Spleen (tissue), 11 donors: ENCODE results near the gene ENOX1. TPM values are rescaled to one million over a fixed set of nuclear protein-coding genes. Genes with fewer than 3 reads are reported as not detected.

Experiments used
- DNase-seq: peaks from one replicate; pipeline ENCODE4 v3.0.0-alpha.2; 2020
- H3K27ac ChIP-seq, 8 donors: fragments of 200-600 bp; sonication (generic) in 7 of 8; 1 replicate in 4 of 8; 2 replicates in 4 of 8; pipeline versions ENCODE4 v1.5.0 to v1.8.0; 2016 to 2021; ENCODE audit warnings: inconsistent platforms in 4 of 8, mild to moderate bottlenecking in 4 of 8, moderate library complexity in 1 of 8
- H3K27me3 ChIP-seq, 7 donors: fragments of 200-600 bp; sonication (generic) in 6 of 7; replicated peaks in 1 of 7; 1 replicate in 4 of 7; 2 replicates in 3 of 7; pipeline versions ENCODE4 v1.5.0 to v1.8.0; 2016 to 2021; ENCODE audit warnings: inconsistent platforms in 3 of 7, mild to moderate bottlenecking in 1 of 7
- H3K36me3 ChIP-seq, 6 donors: fragments of 200-600 bp; sonication (generic) in 5 of 6; 1 replicate in 4 of 6; 2 replicates in 2 of 6; pipeline versions ENCODE4 v1.5.0 to v1.8.0; 2016 to 2021; ENCODE audit warnings: inconsistent platforms in 2 of 6
- H3K4me1 ChIP-seq, 6 donors: fragments of 200-600 bp; sonication (generic) in 5 of 6; 1 replicate in 3 of 6; 2 replicates in 3 of 6; pipeline versions ENCODE4 v1.5.0 to v1.8.0; 2016 to 2021; ENCODE audit warnings: inconsistent platforms in 3 of 6
- H3K4me3 ChIP-seq, 8 donors: fragments of 200-600 bp; sonication (generic) in 7 of 8; 1 replicate in 4 of 8; 2 replicates in 4 of 8; pipeline versions ENCODE4 v1.5.0 to v1.8.0; 2016 to 2021; ENCODE audit warnings: inconsistent platforms in 4 of 8, mild to moderate bottlenecking in 4 of 8, moderate library complexity in 2 of 8
- H3K9me3 ChIP-seq, 8 donors: fragments of 200-600 bp; sonication (generic) in 7 of 8; 1 replicate in 4 of 8; 2 replicates in 4 of 8; pipeline versions ENCODE4 v1.5.0 to v1.8.0; 2016 to 2021; ENCODE audit warnings: inconsistent platforms in 4 of 8
- CTCF ChIP-seq, 11 experiments: fragments of 200-600 bp in 7 of 11; fragments of 450-650 bp in 4 of 11; sonication (generic) in 4 of 11; IDR thresholded peaks in 8 of 11; conservative IDR thresholded peaks in 3 of 11; 1 replicate in 7 of 11; 2 replicates in 4 of 11; pipeline versions ENCODE4 v1.4.0 to v1.8.0; 2016 to 2021; ENCODE audit warnings: antibody characterized with exemption in 11 of 11, inconsistent platforms in 4 of 11, mild to moderate bottlenecking in 1 of 11
- POLR2A ChIP-seq, 3 donors: fragments of 450-650 bp; IDR thresholded peaks; one replicate each; pipeline ENCODE4 v1.5.1; 2017; ENCODE audit warnings: antibody characterized with exemption in 3 of 3, mild to moderate bottlenecking in 1 of 3
- POLR2AphosphoS5 ChIP-seq, 3 donors: sonication (generic); formaldehyde crosslinking; IDR thresholded peaks; one replicate each; pipeline ENCODE4 v1.5.1; 2017; ENCODE audit warnings: antibody characterized with exemption in 3 of 3
- WGBS, 5 donors: extraction: QIAGEN DNeasy Blood & Tissue Kit in 3 of 5; methylation state at CpG; one replicate each; pipeline versions ENCODE4 v1.1.5 to v1.1.7; 2013 to 2018; 5-methylcytosine and 5-hydroxymethylcytosine counted together
- intact Hi-C: fragments of 100-400 bp; cut with DNase I; formaldehyde crosslinking; loops from one replicate; pipeline ENCODE4 v1.15.0; 2023; ENCODE audit warnings: low total_unique reads
- polyA plus RNA-seq, 3 donors: library from polyadenylated mRNA; stranded (reverse); fragments of 200-250 nt; gene quantifications; one replicate each; pipeline ENCODE4 v1.2.1, GENCODE V29; 2013
- total RNA-seq, 7 donors: library from RNA; depleted of rRNA in 3 of 7; stranded (reverse); fragments of >200 nt in 3 of 7; fragmentation: NEBNext Ultra II Directional in 4 of 7; extraction: Animal tissue kit (Norgen Biotek cat#: 25700) in 4 of 7; gene quantifications; one replicate each; pipeline versions ENCODE4 v1.1.0 to v1.2.1, GENCODE V29; 2016 to 2021
- donor health status: healthy with polysubstance abuse.
- donor health status: DM: no; HTN: no; CAD: no; lungs with moderate emphysema.
- donor health status: DM: no; HTN: no; CAD: no.
- donor health status: Bipolar disorder and iron deficiency.
- donor health status: healthy.
- donor health status: DM: no; HTN: no; CAD: no.
- donor health status: DM: yes; HTN: yes; CAD: no.

The ENOX1 gene
- total and polyA plus RNA-seq, 10 donors: 0.42 to 1.3 (median 0.54) TPM; not detected in 1

DNA sequence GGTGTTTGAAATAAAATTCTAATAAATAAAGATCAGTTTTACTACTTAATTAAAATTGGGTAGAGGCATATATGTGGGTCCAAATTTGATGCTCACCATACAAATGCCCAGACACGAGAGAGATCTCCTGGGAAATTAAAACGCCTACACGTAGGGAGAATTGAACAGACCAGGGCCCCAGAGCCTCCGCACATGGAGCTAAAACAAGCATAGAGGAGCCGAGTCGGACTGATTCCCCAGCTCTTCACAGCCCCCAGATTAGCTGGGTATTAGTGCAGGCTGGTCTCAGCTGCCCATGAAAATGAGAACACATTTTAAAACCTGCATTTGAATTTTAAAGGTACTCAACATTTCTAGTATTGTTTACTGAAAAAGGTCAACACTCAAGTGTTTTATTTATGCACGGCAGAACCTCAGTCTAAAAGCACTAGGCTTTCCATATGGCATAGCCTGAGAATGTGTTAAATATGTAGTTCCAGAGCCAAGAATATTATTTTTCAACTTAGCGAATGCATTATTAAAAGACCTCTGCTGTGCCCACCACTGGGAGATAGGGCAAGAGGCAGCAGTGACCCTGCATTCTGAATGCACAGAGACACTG is 344.8 kb downstream of the ENOX1 start:
- 82 to 94% (median 88%) methylated on average over 8 of the region's 8 CpGs for WGBS, 5 donors
- no peak for DNase-seq
- Histone ChIP-seq H3K9me3 (no peaks in the 10 kb centered on the region), H3K36me3 (no peaks in the 10 kb centered on the region), H3K4me1 (no peaks in the 10 kb centered on the region), H3K4me3 (no peak overlapping the region), H3K27ac (no peak overlapping the region), H3K27me3 (no peaks in the 10 kb centered on the region)
- intact Hi-C loops: no loop called here
- no peak for TF ChIP-seq POLR2A (IDR thresholded peaks at IDR 0.05)
- TF ChIP-seq POLR2AphosphoS5 (IDR thresholded peaks at IDR 0.05): no peak
- TF ChIP-seq CTCF (IDR thresholded peaks at IDR 0.05 in 8 of 11, conservative IDR thresholded peaks at IDR 0.05 in 3 of 11): no peak

GRCh38 chr13:43441464-43441863 is 345.3 kb downstream of the ENOX1 start:
- no peaks in the 10 kb centered on the region for H3K4me1 ChIP-seq
- DNase-seq: no peak
- no peaks in the 10 kb centered on the region for H3K9me3 ChIP-seq
- TF ChIP-seq CTCF (IDR thresholded peaks at IDR 0.05 in 8 of 11, conservative IDR thresholded peaks at IDR 0.05 in 3 of 11) (no peak), POLR2AphosphoS5 (IDR thresholded peaks at IDR 0.05) (no peak), POLR2A (IDR thresholded peaks at IDR 0.05) (no peak)
- intact Hi-C loops: no loop called here
- no peaks in the 10 kb centered on the region for H3K27me3 ChIP-seq
- no peaks in the 10 kb centered on the region for H3K36me3 ChIP-seq
- H3K4me3 ChIP-seq: no peak overlapping the region
- WGBS, 5 donors: 72 to 85% (median 76%) methylated on average over 6 of the region's 6 CpGs
- no peak overlapping the region for H3K27ac ChIP-seq

DNA sequence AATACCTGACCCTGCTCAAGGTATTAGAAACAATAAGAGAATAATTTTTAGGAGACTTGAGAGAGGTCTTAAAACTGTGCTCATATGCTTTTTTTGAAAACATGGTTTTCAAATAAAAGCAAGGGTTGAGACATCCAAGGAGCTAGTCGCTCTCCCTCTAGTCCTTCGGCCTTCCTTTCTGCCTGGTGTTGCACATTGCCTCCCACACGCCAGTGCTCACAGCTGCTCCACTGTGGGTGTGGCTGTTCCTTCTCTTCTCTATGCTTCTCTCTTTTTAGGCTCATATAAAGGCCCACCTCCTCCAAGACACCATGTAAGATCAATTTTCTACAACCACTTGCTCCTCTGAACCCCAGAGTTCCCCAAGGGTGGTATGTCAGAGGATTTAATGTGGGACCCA is 352.6 kb downstream of the ENOX1 start:
- no peaks in the 10 kb centered on the region for H3K27me3 ChIP-seq
- WGBS, 5 donors: 81 to 96% (median 86%) methylated on average over 3 of the region's 3 CpGs
- intact Hi-C loops: no loop called here
- H3K36me3 ChIP-seq: no peaks in the 10 kb centered on the region
- H3K4me3 ChIP-seq: no peak overlapping the region
- no peak overlapping the region for H3K27ac ChIP-seq
- no peaks in the 10 kb centered on the region for H3K9me3 ChIP-seq
- H3K4me1 ChIP-seq: no peaks in the 10 kb centered on the region
- DNase-seq: no peak
- TF ChIP-seq POLR2A (IDR thresholded peaks at IDR 0.05) (no peak), CTCF (IDR thresholded peaks at IDR 0.05 in 8 of 11, conservative IDR thresholded peaks at IDR 0.05 in 3 of 11) (no peak), POLR2AphosphoS5 (IDR thresholded peaks at IDR 0.05) (no peak)

GRCh38 chr13:43433691-43434141 is 353.1 kb downstream of the ENOX1 start:
- Histone ChIP-seq H3K27ac (no peak overlapping the region), H3K27me3 (no peaks in the 10 kb centered on the region), H3K4me1 (no peaks in the 10 kb centered on the region), H3K36me3 (no peaks in the 10 kb centered on the region), H3K4me3 (no peak overlapping the region), H3K9me3 (no peaks in the 10 kb centered on the region)
- TF ChIP-seq CTCF (IDR thresholded peaks at IDR 0.05 in 8 of 11, conservative IDR thresholded peaks at IDR 0.05 in 3 of 11) (no peak), POLR2AphosphoS5 (IDR thresholded peaks at IDR 0.05) (no peak), POLR2A (IDR thresholded peaks at IDR 0.05) (no peak)
- intact Hi-C loops: no loop called here
- DNase-seq: no peak
- 92 to 100% (median 95%) methylated on average over 1 of the region's 1 CpG for WGBS, 5 donors
